Kidney epithelial cell (primary cell): Measurements from ENCODE around the gene PRKX. TPM values are rescaled to one million over a fixed set of nuclear protein-coding genes. Genes with fewer than 3 reads are reported as not detected.
A peak's percentile ranks its signal among the peaks of the same experiment; 100 is the strongest.
"Not testable (repeated sequence)": the region's sequence is repeated elsewhere in the genome, so short reads cannot be mapped to it uniquely, and the experiment has no call there.

Experiments
- DNase-seq: peaks from one replicate; pipeline ENCODE4 v3.0.0-alpha.2; 2010; ENCODE audit warnings: low read depth
- H3K27me3 ChIP-seq: 2 replicates; pipeline ENCODE4 v1.6.0; 2011; ENCODE audit warnings: low read length; ENCODE audit not compliant: control insufficient read depth, insufficient read depth
- H3K36me3 ChIP-seq: 2 replicates; pipeline ENCODE4 v1.5.1; 2011; ENCODE audit warnings: low read length; ENCODE audit not compliant: control insufficient read depth, insufficient read depth
- H3K4me3 ChIP-seq: 2 replicates; pipeline ENCODE4 v1.5.1; 2011; ENCODE audit warnings: low read depth, mild to moderate bottlenecking, control low read depth, low read length
- total RNA-seq: library from RNA; depleted of rRNA; stranded (reverse); fragments of >200 nt; gene quantifications from 2 replicates; pipeline ENCODE4 v1.2.3, GENCODE V29; 2015
- TF ChIP-seq, protein P1 (sequence below): IDR thresholded peaks from 2 replicates; pipeline ENCODE4 v1.5.1; 2011; ENCODE audit warnings: mild to moderate bottlenecking, moderate library complexity, low read length, control low read depth, inconsistent platforms; ENCODE audit not compliant: insufficient read depth, poor library complexity, severe bottlenecking

Gene PRKX
- total RNA-seq, 1 donor from 2014 or later = 20.1 TPM

DNA sequence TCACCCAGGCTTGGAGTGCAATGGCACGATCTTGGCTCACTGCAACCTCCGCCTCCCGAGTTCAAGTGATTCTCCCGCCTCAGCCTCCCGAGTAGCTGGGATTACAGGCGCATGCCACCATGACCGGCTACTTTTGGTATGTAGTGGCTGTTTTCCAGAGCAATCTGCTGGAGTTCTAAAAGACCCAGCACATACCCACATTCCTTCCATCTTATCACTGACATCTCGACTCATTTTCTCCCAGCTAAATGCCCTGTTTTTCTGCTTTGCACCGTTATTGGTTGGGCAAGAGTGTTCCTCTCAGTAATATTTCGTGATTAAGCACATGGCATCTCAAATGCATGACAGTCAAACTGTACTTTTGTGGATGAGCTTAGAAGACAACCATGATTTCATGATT lies 53.7 kb downstream of the PRKX start:
- DNase-seq = no peak
- no peaks in the 10 kb centered on the region for H3K36me3 ChIP-seq
- no peaks in the 10 kb centered on the region for H3K27me3 ChIP-seq
- TF ChIP-seq, protein P1, sequence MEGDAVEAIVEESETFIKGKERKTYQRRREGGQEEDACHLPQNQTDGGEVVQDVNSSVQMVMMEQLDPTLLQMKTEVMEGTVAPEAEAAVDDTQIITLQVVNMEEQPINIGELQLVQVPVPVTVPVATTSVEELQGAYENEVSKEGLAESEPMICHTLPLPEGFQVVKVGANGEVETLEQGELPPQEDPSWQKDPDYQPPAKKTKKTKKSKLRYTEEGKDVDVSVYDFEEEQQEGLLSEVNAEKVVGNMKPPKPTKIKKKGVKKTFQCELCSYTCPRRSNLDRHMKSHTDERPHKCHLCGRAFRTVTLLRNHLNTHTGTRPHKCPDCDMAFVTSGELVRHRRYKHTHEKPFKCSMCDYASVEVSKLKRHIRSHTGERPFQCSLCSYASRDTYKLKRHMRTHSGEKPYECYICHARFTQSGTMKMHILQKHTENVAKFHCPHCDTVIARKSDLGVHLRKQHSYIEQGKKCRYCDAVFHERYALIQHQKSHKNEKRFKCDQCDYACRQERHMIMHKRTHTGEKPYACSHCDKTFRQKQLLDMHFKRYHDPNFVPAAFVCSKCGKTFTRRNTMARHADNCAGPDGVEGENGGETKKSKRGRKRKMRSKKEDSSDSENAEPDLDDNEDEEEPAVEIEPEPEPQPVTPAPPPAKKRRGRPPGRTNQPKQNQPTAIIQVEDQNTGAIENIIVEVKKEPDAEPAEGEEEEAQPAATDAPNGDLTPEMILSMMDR = no peak
- H3K4me3 ChIP-seq = no peak overlapping the region

GRCh38 chrX:3655181-3655580 lies 58.3 kb downstream of the PRKX start:
- DNase-seq = no peak
- no peaks in the 10 kb centered on the region for H3K36me3 ChIP-seq
- no peak overlapping the region for H3K4me3 ChIP-seq
- TF ChIP-seq, protein P1 = no peak
- no peaks in the 10 kb centered on the region for H3K27me3 ChIP-seq

GRCh38 chrX:3653111-3653510 lies 60.3 kb downstream of the PRKX start:
- Histone ChIP-seq H3K27me3 (no peaks in the 10 kb centered on the region), H3K36me3 (no peaks in the 10 kb centered on the region), H3K4me3 (no peak overlapping the region)
- DNase-seq = no peak
- TF ChIP-seq, protein P1 = no peak

DNA sequence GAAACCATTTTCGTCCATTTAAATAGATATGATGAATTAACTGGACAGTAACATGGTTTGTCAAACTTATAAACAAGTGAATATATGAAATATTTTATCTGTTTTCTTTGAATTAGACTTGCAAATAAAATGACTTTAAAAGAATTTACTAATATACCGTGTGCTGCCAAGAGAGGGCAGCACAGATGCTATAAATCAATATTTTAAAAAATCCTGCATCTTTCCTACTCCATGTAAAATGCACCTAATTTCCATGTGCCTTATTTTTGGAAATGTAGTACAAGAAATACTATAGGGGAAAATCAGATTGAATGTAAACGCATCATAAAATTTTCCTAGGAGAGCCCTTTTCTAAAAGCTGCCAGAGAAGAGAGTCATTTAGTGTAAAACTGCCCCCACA lies 62.2 kb downstream of the PRKX start:
- Histone ChIP-seq H3K27me3 (no peaks in the 10 kb centered on the region), H3K4me3 (no peak overlapping the region), H3K36me3 (no peaks in the 10 kb centered on the region)
- DNase-seq = peak; percentile 1
- TF ChIP-seq, protein P1 = peak; percentile 35

GRCh38 chrX:3648084-3648483 lies 65.4 kb downstream of the PRKX start:
- Histone ChIP-seq H3K4me3 (no peak overlapping the region), H3K36me3 (peaks cover 3% of the 10 kb centered on the region), H3K27me3 (no peaks in the 10 kb centered on the region)
- DNase-seq = no peak
- TF ChIP-seq, protein P1 = no peak

DNA sequence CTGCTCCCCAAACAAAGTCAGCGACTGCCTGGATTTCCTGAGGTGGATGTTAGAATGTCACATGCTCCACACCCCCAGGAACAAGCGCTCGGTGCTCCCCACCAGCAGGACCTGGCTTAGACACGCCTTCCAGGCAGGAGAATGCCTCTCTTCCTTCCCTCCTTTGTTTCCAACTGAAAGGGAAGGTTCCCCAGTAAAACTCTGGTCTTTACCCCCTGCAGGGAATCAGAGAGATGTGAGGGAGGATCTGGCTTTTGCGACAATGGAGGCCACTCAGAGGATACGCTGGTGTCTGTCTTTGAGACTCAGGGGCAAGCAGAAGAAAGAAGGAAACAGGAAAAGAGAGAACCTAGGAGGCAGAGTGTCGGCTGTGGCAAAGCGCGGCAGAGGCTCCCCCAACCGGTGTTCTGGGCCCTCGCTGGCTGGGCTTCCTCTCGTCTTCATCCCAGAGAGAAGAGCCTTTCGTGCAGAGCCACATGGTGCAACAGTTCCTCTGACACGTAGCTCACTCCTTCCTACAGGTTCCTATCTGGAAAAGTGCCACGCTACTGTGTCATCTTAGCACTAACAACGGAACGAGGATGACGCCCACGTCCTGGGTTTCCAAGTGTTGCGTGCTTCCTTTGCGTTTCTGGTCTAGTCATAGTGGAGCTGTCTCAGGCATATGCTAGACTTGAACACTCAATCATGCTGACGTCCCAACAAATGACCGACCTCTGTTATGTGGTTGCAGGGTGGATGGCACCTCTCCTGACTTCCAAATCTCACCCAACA lies 73.4 kb downstream of the PRKX start:
- H3K4me3 ChIP-seq, H3K27me3 ChIP-seq, H3K36me3 ChIP-seq, DNase-seq: not testable (repeated sequence)
